Kidney (tissue), 14 donors: ENCODE measurements around the gene TMCO4. TPM values are rescaled to one million over a fixed set of nuclear protein-coding genes. Genes with fewer than 3 reads are reported as not detected.
A peak's percentile ranks its signal among the peaks of the same experiment; 100 is the strongest.
"Not testable (repeated sequence)": the region's sequence is repeated elsewhere in the genome, so short reads cannot be mapped to it uniquely, and the experiment has no call there.

Experiments
- DNase-seq, 5 donors: peaks; one replicate each; pipeline ENCODE4 v3.0.0-alpha.2; 2013 to 2020
- FAIRE-seq: peaks from 2 replicates; lab custom pipeline; 2012; peaks lifted over from hg19 to GRCh38; lab: Jason Lieb, UNC
- H3K27ac ChIP-seq, 2 donors: one replicate each; pipeline ENCODE4 v1.7.0; 2013; ENCODE audit warnings: low read depth in 2 of 2, low read length in 2 of 2, inconsistent platforms in 1 of 2
- H3K27me3 ChIP-seq: one replicate; pipeline ENCODE4 v1.7.1; 2013; ENCODE audit warnings: low read length, inconsistent platforms; ENCODE audit not compliant: control insufficient read depth, insufficient read depth
- H3K36me3 ChIP-seq, 3 donors: one replicate each; pipeline versions ENCODE4 v1.7.0 to v1.7.1; 2013; ENCODE audit warnings: low read length in 3 of 3, control low read depth in 1 of 3, inconsistent platforms in 1 of 3; ENCODE audit not compliant: insufficient read depth in 3 of 3, control insufficient read depth in 2 of 3
- H3K4me1 ChIP-seq, 3 donors: one replicate each; pipeline versions ENCODE4 v1.7.0 to v1.7.1; 2013; ENCODE audit warnings: low read length in 3 of 3, inconsistent platforms in 1 of 3, low read depth in 1 of 3; ENCODE audit not compliant: control insufficient read depth in 2 of 3, insufficient read depth in 2 of 3
- H3K4me3 ChIP-seq, 3 donors: one replicate each; pipeline versions ENCODE4 v1.7.0 to v1.8.1; 2013; ENCODE audit warnings: low read length in 3 of 3, control low read depth in 1 of 3, inconsistent platforms in 1 of 3
- H3K9ac ChIP-seq, 3 donors: one replicate each; pipeline versions ENCODE4 v1.7.0 to v1.7.1; 2013; ENCODE audit warnings: low read length in 3 of 3, control low read depth in 1 of 3, inconsistent platforms in 1 of 3
- H3K9me3 ChIP-seq, 3 donors: one replicate each; pipeline versions ENCODE4 v1.7.0 to v1.7.1; 2013; ENCODE audit warnings: low read length in 3 of 3, control low read depth in 1 of 3, inconsistent platforms in 1 of 3; ENCODE audit not compliant: control insufficient read depth in 2 of 3, insufficient read depth in 1 of 3
- CTCF ChIP-seq: IDR thresholded peaks from 3 replicates; pipeline ENCODE4 v1.5.1; 2012; ENCODE audit warnings: mild to moderate bottlenecking, moderate library complexity, borderline replicate concordance; ENCODE audit not compliant: insufficient read depth; ENCODE audit errors: extremely low read depth
- intact Hi-C: fragments of 100-400 bp; cut with DNase I; formaldehyde crosslinking; loops from one replicate; pipeline ENCODE4 v1.11.1; 2022
- polyA plus RNA-seq: library from polyadenylated mRNA; stranded (reverse); fragments of 350-450 nt; fragmentation: Illumina TruSeq; extraction: RNeasy Lipid Tissue Mini Kit (QIAGEN cat#74804); gene quantifications from one replicate; pipeline ENCODE4 v1.2.3, GENCODE V29; 2014; ENCODE audit warnings: low read depth, low replicate concordance; ENCODE audit not compliant: insufficient read depth
- total RNA-seq: library from RNA; stranded (reverse); fragmentation: NEBNext Ultra II Directional; extraction: Animal tissue kit (Norgen Biotek cat#: 25700); gene quantifications from one replicate; pipeline ENCODE4 v1.2.1, GENCODE V29; 2021
- donor health status: control.
- donor health status: control.
- donor health status: control.
- donor health status: control.
- donor health status: control.
- donor health status: DM: yes; HTN: yes; CAD: no.
- donor health status: Normal renal cell carcinoma (clear cell type).

Gene TMCO4
- total and polyA plus RNA-seq, 2 donors from 2014 or later: 35.0 to 36.5 TPM

GRCh38 chr1:19818324-19818723 lies 18.6 kb upstream of the TMCO4 start:
- Histone ChIP-seq H3K4me3 (no peak overlapping the region), H3K27ac (no peak overlapping the region), H3K27me3 (no peaks in the 10 kb centered on the region), H3K4me1 (peaks cover 0 to 26% (median 12%) of the 10 kb centered on the region in 3 donors), H3K9ac (no peak overlapping the region), H3K36me3 (no peaks in the 10 kb centered on the region), H3K9me3 (no peaks in the 10 kb centered on the region)
- no peak for TF ChIP-seq CTCF
- DNase-seq: no peak
- no peak for FAIRE-seq
- intact Hi-C loops: no loop called here

GRCh38 chr1:19817160-19817559 lies 17.4 kb upstream of the TMCO4 start:
- Histone ChIP-seq H3K4me1 (peaks cover 0 to 20% (median 12%) of the 10 kb centered on the region in 3 donors), H3K9me3 (no peaks in the 10 kb centered on the region), H3K27me3 (no peaks in the 10 kb centered on the region), H3K9ac (no peak overlapping the region), H3K4me3 (no peak overlapping the region), H3K36me3 (no peaks in the 10 kb centered on the region), H3K27ac (peak overlapping the region in 1 of 2 donors; percentile 73)
- no peak for FAIRE-seq
- intact Hi-C loops: no loop called here
- no peak for DNase-seq
- no peak for TF ChIP-seq CTCF

- FAIRE-seq, H3K27me3 ChIP-seq, H3K4me3 ChIP-seq, intact Hi-C loops, H3K36me3 ChIP-seq, DNase-seq, H3K9ac ChIP-seq, H3K9me3 ChIP-seq: not testable (repeated sequence)
- Histone ChIP-seq H3K4me1 (peaks cover 0 to 20% (median 10%) of the 10 kb centered on the region in 3 donors), H3K27ac (peak overlapping the region; percentile 73 to 86)
Measured at GRCh38 chr1:19816737-19817086, 17.0 kb upstream of the TMCO4 start.

- H3K27ac ChIP-seq: peak overlapping the region; percentile 85 to 86
- FAIRE-seq (no peak), DNase-seq (peak in 3 of 5 donors; percentile 24 to 93 (median 40))
- intact Hi-C loops: no loop called here
- no peaks in the 10 kb centered on the region for H3K27me3 ChIP-seq
- no peak for TF ChIP-seq CTCF
- peaks cover 0 to 16% (median 10%) of the 10 kb centered on the region in 3 donors for H3K4me1 ChIP-seq
- peak overlapping the region in 1 of 3 donors; percentile 21 for H3K9ac ChIP-seq
- peak overlapping the region in 2 of 3 donors; percentile 21 to 57 for H3K4me3 ChIP-seq
- H3K9me3 ChIP-seq: no peaks in the 10 kb centered on the region
- no peaks in the 10 kb centered on the region for H3K36me3 ChIP-seq
Measured at GRCh38 chr1:19815801-19816736, 16.4 kb upstream of the TMCO4 start.
